ENCODE measurements around the gene NCEH1.

DNA sequence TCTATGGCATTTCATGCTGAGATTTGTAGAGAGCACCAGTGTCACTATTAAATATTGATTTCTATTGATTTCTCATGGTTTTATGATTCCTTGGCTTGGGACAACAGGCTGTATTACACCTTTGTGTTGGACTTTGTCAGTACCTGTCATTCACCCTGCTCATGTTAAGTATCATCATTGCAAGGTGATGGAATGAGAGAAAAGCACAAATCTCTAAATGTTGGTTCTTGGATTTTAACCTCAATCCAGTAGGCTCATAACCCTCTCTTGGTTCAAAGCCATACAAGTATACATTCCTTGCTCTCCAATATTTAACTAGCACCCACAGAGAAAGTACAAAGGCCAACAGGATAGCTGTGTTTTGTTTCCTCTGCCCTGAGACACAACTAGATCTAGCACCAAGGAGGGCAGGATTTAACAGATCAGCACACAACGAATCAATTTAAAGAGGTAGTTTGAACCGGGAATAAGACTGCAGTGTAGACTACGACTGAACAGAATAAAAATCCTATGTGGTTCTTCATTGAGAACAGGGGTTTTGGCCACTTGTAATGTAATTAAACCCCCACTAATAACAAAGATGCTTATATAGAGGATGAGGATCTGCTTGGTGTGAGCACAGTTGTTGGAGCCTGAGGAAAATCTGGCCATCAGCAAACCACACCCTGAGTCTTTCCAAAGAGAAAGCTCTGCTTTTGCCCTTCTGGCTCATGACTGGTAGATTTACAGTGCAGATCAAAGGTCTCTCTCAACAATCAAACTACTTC is 109.6 kb downstream of the NCEH1 start:
- TF ChIP-seq, protein P1, sequence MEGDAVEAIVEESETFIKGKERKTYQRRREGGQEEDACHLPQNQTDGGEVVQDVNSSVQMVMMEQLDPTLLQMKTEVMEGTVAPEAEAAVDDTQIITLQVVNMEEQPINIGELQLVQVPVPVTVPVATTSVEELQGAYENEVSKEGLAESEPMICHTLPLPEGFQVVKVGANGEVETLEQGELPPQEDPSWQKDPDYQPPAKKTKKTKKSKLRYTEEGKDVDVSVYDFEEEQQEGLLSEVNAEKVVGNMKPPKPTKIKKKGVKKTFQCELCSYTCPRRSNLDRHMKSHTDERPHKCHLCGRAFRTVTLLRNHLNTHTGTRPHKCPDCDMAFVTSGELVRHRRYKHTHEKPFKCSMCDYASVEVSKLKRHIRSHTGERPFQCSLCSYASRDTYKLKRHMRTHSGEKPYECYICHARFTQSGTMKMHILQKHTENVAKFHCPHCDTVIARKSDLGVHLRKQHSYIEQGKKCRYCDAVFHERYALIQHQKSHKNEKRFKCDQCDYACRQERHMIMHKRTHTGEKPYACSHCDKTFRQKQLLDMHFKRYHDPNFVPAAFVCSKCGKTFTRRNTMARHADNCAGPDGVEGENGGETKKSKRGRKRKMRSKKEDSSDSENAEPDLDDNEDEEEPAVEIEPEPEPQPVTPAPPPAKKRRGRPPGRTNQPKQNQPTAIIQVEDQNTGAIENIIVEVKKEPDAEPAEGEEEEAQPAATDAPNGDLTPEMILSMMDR (conservative IDR thresholded peaks at IDR 0.05; ENCODE audit: low read depth in 2 of 2): no peak
- TF ChIP-seq EZH2 (IDR thresholded peaks at IDR 0.05; ENCODE audit: low read depth, unreplicated experiment) (no peak), EZH2phosphoT487 (IDR thresholded peaks at IDR 0.05; ENCODE audit: unreplicated experiment) (no peak), REST (IDR thresholded peaks at IDR 0.05; ENCODE audit: unreplicated experiment) (no peak), POLR2AphosphoS5 (IDR thresholded peaks at IDR 0.05; ENCODE audit: low read depth) (no peak), CREB1 (CRISPR knock-in tag; IDR thresholded peaks at IDR 0.05; ENCODE audit: low read depth) (no peak), NANOG (IDR thresholded peaks at IDR 0.05; ENCODE audit: borderline replicate concordance) (no peak), JUNB (IDR thresholded peaks at IDR 0.05; ENCODE audit: unreplicated experiment) (no peak)
- TF ChIP-seq, protein P2, sequence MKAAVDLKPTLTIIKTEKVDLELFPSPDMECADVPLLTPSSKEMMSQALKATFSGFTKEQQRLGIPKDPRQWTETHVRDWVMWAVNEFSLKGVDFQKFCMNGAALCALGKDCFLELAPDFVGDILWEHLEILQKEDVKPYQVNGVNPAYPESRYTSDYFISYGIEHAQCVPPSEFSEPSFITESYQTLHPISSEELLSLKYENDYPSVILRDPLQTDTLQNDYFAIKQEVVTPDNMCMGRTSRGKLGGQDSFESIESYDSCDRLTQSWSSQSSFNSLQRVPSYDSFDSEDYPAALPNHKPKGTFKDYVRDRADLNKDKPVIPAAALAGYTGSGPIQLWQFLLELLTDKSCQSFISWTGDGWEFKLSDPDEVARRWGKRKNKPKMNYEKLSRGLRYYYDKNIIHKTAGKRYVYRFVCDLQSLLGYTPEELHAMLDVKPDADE (IDR thresholded peaks at IDR 0.05): no peak
